Stimulated activated naive B cell treated with anti-CD40 and anti-IgM and Interleukin-4, amounts not matched to agents 10 μg/mL and 1 μg/mL and 100 μg/mL, for 72 hours (primary cell): ENCODE measurements around the gene NEUROG1.
A peak's percentile ranks its signal among the peaks of the same experiment; 100 is the strongest.

Experiments used
- ATAC-seq, 2 donors: fragments of 150-1000 bp; cut with Tn5 transposase; replicated peaks; 2 replicates each; pipeline ENCODE4 v1.10.0; 2021; ENCODE audit warnings: moderate library complexity in 1 of 2
- DNase-seq: peaks from one replicate; pipeline ENCODE4 v3.0.0; 2021
- H3K27ac Mint-ChIP-seq: one replicate; pipeline ENCODE4 v1.8.0; 2022; ENCODE audit warnings: mild to moderate bottlenecking, mixed read lengths
- H3K27me3 Mint-ChIP-seq, 2 donors: one replicate each; pipeline ENCODE4 v1.8.0; 2022; ENCODE audit warnings: mixed read lengths in 2 of 2
- H3K36me3 Mint-ChIP-seq, 2 donors: one replicate each; pipeline ENCODE4 v1.8.0; 2022; ENCODE audit warnings: mixed read lengths in 2 of 2, mild to moderate bottlenecking in 1 of 2
- H3K4me1 Mint-ChIP-seq, 2 donors: one replicate each; pipeline ENCODE4 v1.8.0; 2022; ENCODE audit warnings: mixed read lengths in 2 of 2, mild to moderate bottlenecking in 1 of 2
- H3K4me3 Mint-ChIP-seq, 2 donors: one replicate each; pipeline ENCODE4 v1.8.0; 2022; ENCODE audit warnings: mild to moderate bottlenecking in 2 of 2, mixed read lengths in 2 of 2, moderate library complexity in 1 of 2
- H3K9me3 Mint-ChIP-seq, 2 donors: one replicate each; pipeline ENCODE4 v1.8.0; 2022; ENCODE audit warnings: mixed read lengths in 2 of 2, mild to moderate bottlenecking in 1 of 2

NEUROG1 gene

GRCh38 chr5:135489466-135490244, 46.1 kb downstream of the NEUROG1 start:
- H3K4me3 Mint-ChIP-seq: peak overlapping the region; percentile 60 to 72
- DNase-seq (no peak), ATAC-seq (peak in 1 of 2 donors; percentile 8)
- H3K4me1 Mint-ChIP-seq: peaks cover 10 to 39% of the 10 kb centered on the region in 2 donors
- H3K36me3 Mint-ChIP-seq: no peaks in the 10 kb centered on the region
- H3K27me3 Mint-ChIP-seq: peaks cover 77 to 92% of the 10 kb centered on the region in 2 donors
- H3K9me3 Mint-ChIP-seq: peaks cover 0 to 1% of the 10 kb centered on the region in 2 donors
- peak overlapping the region; percentile 95 for H3K27ac Mint-ChIP-seq

DNA sequence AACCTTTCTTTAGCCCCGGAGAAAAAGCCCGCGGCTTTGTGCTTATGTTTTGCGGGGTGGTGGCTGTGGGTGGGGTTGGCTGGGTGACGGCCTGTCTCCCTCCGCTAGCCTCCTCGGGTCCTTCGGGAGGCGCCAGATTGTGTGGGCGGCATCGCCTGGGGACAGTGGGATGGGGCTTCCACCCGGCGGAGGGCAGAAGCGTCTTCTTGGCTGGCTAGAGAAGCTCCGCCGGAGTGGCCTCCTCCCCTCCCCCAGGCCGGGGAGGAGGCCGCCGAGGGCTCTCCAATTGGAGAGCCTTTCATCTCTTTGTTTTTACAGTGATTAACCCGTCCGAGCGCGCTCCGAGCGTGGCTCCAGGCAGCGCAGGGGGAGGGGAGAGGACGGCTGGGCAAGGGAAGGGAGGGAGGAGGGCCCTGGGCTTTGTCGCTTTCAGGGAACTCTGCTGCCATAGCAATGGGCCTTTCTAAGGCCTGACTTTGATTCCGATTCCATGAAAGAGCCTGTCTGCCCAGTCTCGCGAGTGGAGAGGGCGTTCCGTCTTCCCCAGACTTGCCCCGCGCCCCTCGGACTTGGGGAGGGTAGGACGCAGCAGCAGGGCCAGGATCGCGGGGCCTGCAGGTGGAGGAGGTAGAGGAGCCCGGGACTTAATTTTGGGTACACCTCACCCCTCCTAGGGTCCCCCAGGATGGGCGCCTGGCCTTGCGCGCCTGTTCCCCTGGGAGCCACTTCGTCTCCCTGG, 46.9 kb downstream of the NEUROG1 start:
- Mint-ChIP-seq H3K4me1 (peaks cover 10 to 39% of the 10 kb centered on the region in 2 donors), H3K4me3 (no peak overlapping the region), H3K36me3 (no peaks in the 10 kb centered on the region), H3K27ac (peak overlapping the region; percentile 20), H3K9me3 (peaks cover 0 to 1% of the 10 kb centered on the region in 2 donors), H3K27me3 (peaks cover 69 to 84% of the 10 kb centered on the region in 2 donors)
- DNase-seq (no peak), ATAC-seq (no peak)

- H3K36me3 Mint-ChIP-seq: no peaks in the 10 kb centered on the region
Observed at GRCh38 chr5:135487839-135488514, 47.8 kb downstream of the NEUROG1 start.

GRCh38 chr5:135487037-135487395, 48.7 kb downstream of the NEUROG1 start:
- DNase-seq (no peak), ATAC-seq (no peak)
- Mint-ChIP-seq H3K9me3 (peaks cover 0 to 1% of the 10 kb centered on the region in 2 donors), H3K4me1 (peaks cover 10 to 39% of the 10 kb centered on the region in 2 donors), H3K4me3 (no peak overlapping the region), H3K27ac (no peak overlapping the region), H3K27me3 (peaks cover 51 to 67% of the 10 kb centered on the region in 2 donors), H3K36me3 (no peaks in the 10 kb centered on the region)

More at GRCh38 chr5:135487839-135488514, 47.8 kb downstream of the NEUROG1 start:
- Mint-ChIP-seq H3K4me3 (no peak overlapping the region), H3K4me1 (peaks cover 10 to 39% of the 10 kb centered on the region in 2 donors), H3K27ac (no peak overlapping the region), H3K9me3 (peaks cover 0 to 1% of the 10 kb centered on the region in 2 donors), H3K27me3 (peaks cover 60 to 75% of the 10 kb centered on the region in 2 donors)
- no peak for DNase-seq
- no peak for ATAC-seq

DNA sequence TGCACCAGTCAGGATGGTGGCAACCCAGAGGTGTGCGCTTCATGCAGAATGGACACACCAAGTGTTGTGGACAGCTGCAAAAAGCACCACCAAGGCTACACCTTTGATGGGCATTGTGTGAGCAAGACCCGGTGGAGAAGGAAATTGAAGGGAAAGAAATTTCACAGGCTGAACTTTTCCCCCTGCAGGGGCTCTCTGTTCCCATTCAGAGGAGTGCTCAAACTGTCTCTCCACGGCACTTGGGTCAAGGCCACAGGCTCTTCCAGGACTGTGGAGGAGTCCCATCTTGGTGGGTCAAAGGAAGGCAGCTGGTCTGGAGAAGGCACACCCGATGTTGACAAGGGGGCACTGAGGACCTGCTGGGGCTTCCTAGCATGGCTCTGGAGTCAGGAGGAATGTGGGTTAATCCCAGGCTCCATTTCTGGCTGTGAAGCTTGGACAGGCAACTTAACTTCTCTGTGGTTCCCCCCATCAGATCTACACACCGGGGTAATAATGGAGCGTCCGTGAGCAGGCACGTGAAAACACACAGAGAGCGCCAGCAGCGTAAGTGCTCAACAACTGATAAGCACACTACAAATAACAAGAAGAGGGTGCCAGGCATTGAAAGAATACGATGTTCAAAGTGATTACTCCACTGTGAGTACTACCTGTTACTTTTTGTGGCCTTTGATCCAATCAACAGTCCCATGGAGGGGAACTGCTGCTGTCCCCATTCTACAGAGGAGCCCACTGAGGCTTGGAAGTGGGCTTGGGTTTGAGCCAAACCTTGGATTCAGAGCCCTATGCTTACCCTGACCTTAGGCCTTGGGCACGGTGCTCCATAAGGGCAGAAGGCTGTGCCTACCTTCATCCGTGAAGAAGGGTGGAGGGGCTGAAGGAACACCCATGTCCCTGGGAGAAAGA, 49.4 kb downstream of the NEUROG1 start:
- DNase-seq (no peak), ATAC-seq (no peak)
- Mint-ChIP-seq H3K27me3 (peaks cover 49 to 61% of the 10 kb centered on the region in 2 donors), H3K4me1 (peaks cover 10 to 35% of the 10 kb centered on the region in 2 donors), H3K36me3 (no peaks in the 10 kb centered on the region), H3K4me3 (no peak overlapping the region), H3K27ac (no peak overlapping the region), H3K9me3 (peaks cover 0 to 1% of the 10 kb centered on the region in 2 donors)

DNA sequence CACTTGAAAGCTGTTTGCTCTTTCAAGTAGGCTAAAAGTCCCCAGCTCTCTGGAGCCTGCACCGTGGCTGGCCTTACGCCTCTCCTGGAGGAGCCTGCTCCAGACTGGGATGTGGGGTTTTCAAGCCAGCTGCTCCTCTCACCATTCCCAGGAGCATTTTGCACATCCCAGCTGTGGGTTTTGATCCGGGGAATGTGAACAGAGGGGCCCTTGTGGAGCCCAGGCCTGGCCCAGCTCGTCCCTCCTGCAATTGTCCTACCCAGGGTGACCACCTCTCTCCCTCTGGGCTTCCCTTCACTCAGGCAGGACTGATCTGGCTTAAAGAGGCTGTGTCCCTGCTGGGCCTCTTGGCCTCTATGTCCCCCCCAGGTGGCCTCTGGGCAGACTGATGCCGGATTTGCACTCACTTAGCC, 51.1 kb downstream of the NEUROG1 start:
- Mint-ChIP-seq H3K4me3 (no peak overlapping the region), H3K9me3 (no peaks in the 10 kb centered on the region), H3K27me3 (peaks cover 45 to 53% of the 10 kb centered on the region in 2 donors), H3K36me3 (no peaks in the 10 kb centered on the region), H3K4me1 (peaks cover 5 to 18% of the 10 kb centered on the region in 2 donors), H3K27ac (no peak overlapping the region)
- no peak for ATAC-seq
- DNase-seq: no peak
